DOHH2 (cell line): ENCODE results near the gene LRRTM2.

ENCODE experiments used
- H3F3A ChIP-seq: fragments of 200-600 bp; sonication (generic), shearing (Covaris generic); 2 replicates; pipeline ENCODE4 v1.6.0; 2016; ENCODE audit warnings: antibody characterized with exemption, mild to moderate bottlenecking; ENCODE audit not compliant: control insufficient read depth, insufficient read depth
- H3K27ac ChIP-seq: fragments of 200-600 bp; sonication (generic); 2 replicates; pipeline ENCODE4 v1.5.1; 2014; ENCODE audit warnings: low read depth, mild to moderate bottlenecking, low read length, moderate library complexity
- H3K27me3 ChIP-seq: fragments of 200-600 bp; sonication (generic); 2 replicates; pipeline ENCODE4 v1.6.1; 2014; ENCODE audit warnings: mild to moderate bottlenecking, low read length, mixed read lengths; ENCODE audit not compliant: control insufficient read depth
- H3K36me3 ChIP-seq: fragments of 200-600 bp; sonication (generic); 2 replicates; pipeline ENCODE4 v1.6.1; 2014; ENCODE audit warnings: mild to moderate bottlenecking, low read length, moderate library complexity, mixed read lengths; ENCODE audit not compliant: control insufficient read depth
- H3K4me1 ChIP-seq: fragments of 200-600 bp; sonication (generic); 2 replicates; pipeline ENCODE4 v1.6.1; 2014; ENCODE audit warnings: mild to moderate bottlenecking, low read length, mixed read lengths; ENCODE audit not compliant: control insufficient read depth
- H3K4me2 ChIP-seq: fragments of 200-600 bp; sonication (generic); 2 replicates; pipeline ENCODE4 v1.6.0; 2014; ENCODE audit warnings: mild to moderate bottlenecking, low read length, moderate library complexity
- H3K4me3 ChIP-seq: fragments of 200-600 bp; sonication (generic); 2 replicates; pipeline ENCODE4 v1.5.1; 2014; ENCODE audit warnings: mild to moderate bottlenecking, low read length, mixed read lengths
- H3K79me2 ChIP-seq: fragments of 200-600 bp; sonication (generic); 2 replicates; pipeline ENCODE4 v1.6.1; 2014; ENCODE audit warnings: mild to moderate bottlenecking, low read length, mixed read lengths; ENCODE audit not compliant: control insufficient read depth
- H3K9me2 ChIP-seq: fragments of 200-600 bp; sonication (generic); replicated peaks from 2 replicates; pipeline ENCODE4 v1.6.1; 2014; ENCODE audit warnings: mild to moderate bottlenecking, low read length, mixed read lengths; ENCODE audit not compliant: control insufficient read depth
- H3K9me3 ChIP-seq: fragments of 200-600 bp; sonication (generic); 2 replicates; pipeline ENCODE4 v1.6.1; 2014; ENCODE audit warnings: antibody characterized with exemption, low read length, mixed read lengths; ENCODE audit not compliant: control insufficient read depth, insufficient read depth
- H4K20me1 ChIP-seq: fragments of 200-600 bp; sonication (generic); 2 replicates; pipeline ENCODE4 v1.6.0; 2014; ENCODE audit warnings: low read depth, mild to moderate bottlenecking, antibody characterized with exemption, low read length, moderate library complexity; ENCODE audit not compliant: control insufficient read depth, insufficient read depth
- CTCF ChIP-seq: fragments of 200-600 bp; sonication (generic); IDR thresholded peaks from one replicate; pipeline ENCODE4 v1.5.1; 2014; ENCODE audit warnings: antibody characterized with exemption, mild to moderate bottlenecking, low read depth, low read length; ENCODE audit not compliant: poor library complexity, severe bottlenecking
- EZH2phosphoT487 ChIP-seq: fragments of 200-600 bp; sonication (generic); IDR thresholded peaks from 2 replicates; pipeline ENCODE4 v1.6.1; 2017; ENCODE audit warnings: borderline replicate concordance, mild to moderate bottlenecking, antibody characterized with exemption, low read length, moderate library complexity, mixed read lengths

LRRTM2 gene

DNA sequence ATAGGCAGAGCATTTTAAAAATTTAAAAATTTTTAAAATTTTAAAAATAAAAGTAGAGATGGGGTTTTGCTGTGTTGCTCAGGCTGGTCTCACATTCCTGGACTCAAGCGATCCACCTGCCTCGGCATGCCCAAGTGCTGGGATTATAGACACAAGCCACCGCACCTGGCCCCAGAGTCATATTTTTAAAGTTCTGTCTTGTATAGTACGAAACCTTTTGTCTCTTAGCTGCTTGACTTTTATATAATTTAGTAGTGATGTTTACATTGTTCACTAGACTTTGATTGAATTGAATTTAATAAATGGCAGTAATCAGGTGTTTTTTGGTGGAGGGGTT is 31.0 kb downstream of the LRRTM2 start:
- H3K4me3 ChIP-seq = no peak overlapping the region
- H3K27me3 ChIP-seq = no peaks in the 10 kb centered on the region
- H3K36me3 ChIP-seq = no peaks in the 10 kb centered on the region
- no peaks in the 10 kb centered on the region for H3K79me2 ChIP-seq
- H3F3A ChIP-seq = no peaks in the 10 kb centered on the region
- no peaks in the 10 kb centered on the region for H3K9me2 ChIP-seq
- no peaks in the 10 kb centered on the region for H4K20me1 ChIP-seq
- H3K4me2 ChIP-seq = no peak overlapping the region
- peaks cover 11% of the 10 kb centered on the region for H3K4me1 ChIP-seq
- TF ChIP-seq EZH2phosphoT487 (no peak), CTCF (no peak)
- H3K27ac ChIP-seq = no peak overlapping the region
- no peaks in the 10 kb centered on the region for H3K9me3 ChIP-seq

DNA sequence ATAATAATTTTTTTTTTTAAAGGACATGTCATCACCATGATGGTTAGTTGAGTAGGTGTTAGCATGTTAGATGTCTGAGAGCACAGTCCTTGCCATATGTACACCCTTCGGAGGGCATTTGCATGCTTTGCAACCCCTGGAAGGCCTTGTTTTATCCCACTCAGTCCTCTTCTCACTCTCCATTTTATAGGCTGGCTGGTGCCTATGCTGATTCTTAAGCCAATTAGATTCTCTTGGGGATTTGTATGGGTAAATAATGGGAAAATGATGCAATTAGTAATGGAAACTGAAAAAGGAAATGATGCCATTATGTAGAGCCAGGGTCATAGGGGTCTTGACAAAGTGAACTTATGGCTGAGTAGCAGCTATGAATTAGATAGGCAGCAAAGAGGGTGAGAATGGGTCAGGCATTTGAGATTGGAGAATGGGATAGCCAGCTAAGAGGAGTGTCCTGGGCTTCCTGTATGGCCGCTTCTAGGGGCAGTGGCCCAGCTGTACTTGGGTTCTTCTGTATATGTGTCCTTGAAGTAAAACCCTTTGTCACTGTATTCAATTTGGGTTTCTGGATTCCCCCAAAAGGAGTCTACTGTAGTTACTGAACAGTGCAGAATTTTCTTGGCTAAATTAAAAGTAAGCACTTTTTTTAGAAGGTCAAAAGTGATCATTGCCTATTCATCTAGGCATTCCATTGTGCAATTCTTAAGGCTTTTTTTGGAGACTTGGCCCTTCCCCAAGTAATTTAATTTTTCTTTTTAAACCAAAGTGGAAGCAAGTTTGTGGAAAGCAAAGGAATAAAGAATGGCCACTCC is 31.6 kb downstream of the LRRTM2 start:
- Histone ChIP-seq H3K4me1 (peaks cover 6% of the 10 kb centered on the region), H3K79me2 (no peaks in the 10 kb centered on the region), H3K4me2 (no peak overlapping the region), H3K27ac (no peak overlapping the region), H3K4me3 (no peak overlapping the region), H3F3A (no peaks in the 10 kb centered on the region), H3K27me3 (no peaks in the 10 kb centered on the region), H3K9me2 (no peaks in the 10 kb centered on the region), H4K20me1 (no peaks in the 10 kb centered on the region), H3K36me3 (no peaks in the 10 kb centered on the region), H3K9me3 (no peaks in the 10 kb centered on the region)
- TF ChIP-seq EZH2phosphoT487 (no peak), CTCF (no peak)

DNA sequence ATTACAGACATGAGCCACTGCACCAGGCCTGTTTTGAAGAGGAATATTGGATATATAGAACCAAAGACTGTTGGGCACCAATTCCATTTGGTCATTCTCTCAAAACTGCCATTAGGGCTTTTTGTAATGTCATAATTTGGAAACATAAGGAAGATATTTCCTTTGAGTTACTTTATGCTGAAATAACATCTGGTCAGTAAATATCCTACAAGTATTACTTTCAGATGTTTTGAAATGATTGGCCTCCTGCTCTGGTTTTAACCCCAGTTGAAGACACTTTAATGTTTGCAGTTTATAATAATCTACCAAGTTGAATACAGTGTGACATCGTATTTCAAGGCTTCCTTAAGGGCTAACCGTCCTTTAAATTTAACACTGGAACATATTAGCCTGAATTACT is 33.6 kb downstream of the LRRTM2 start:
- H3K4me1 ChIP-seq = 0 out of 2 replicates have a peak, but pooled peaks cover under 1% of the 10 kb centered on the region
- H3K27me3 ChIP-seq = no peaks in the 10 kb centered on the region
- H4K20me1 ChIP-seq = no peaks in the 10 kb centered on the region
- H3K79me2 ChIP-seq = no peaks in the 10 kb centered on the region
- no peak overlapping the region for H3K4me3 ChIP-seq
- no peaks in the 10 kb centered on the region for H3K36me3 ChIP-seq
- H3F3A ChIP-seq = no peaks in the 10 kb centered on the region
- H3K4me2 ChIP-seq = no peak overlapping the region
- no peak for TF ChIP-seq EZH2phosphoT487
- no peak for TF ChIP-seq CTCF
- no peak overlapping the region for H3K27ac ChIP-seq
- no peaks in the 10 kb centered on the region for H3K9me3 ChIP-seq
- H3K9me2 ChIP-seq = no peaks in the 10 kb centered on the region

- Histone ChIP-seq H3K27me3 (no peaks in the 10 kb centered on the region), H3K36me3 (no peaks in the 10 kb centered on the region), H3K9me2 (no peaks in the 10 kb centered on the region), H3F3A (no peaks in the 10 kb centered on the region), H3K4me1 (no peaks in the 10 kb centered on the region), H3K79me2 (no peaks in the 10 kb centered on the region), H3K4me2 (no peak overlapping the region), H3K4me3 (no peak overlapping the region), H3K27ac (no peak overlapping the region), H3K9me3 (no peaks in the 10 kb centered on the region), H4K20me1 (no peaks in the 10 kb centered on the region)
- TF ChIP-seq EZH2phosphoT487 = no peak
- TF ChIP-seq CTCF = no peak
Measured at GRCh38 chr5:138840103-138840502, 35.0 kb downstream of the LRRTM2 start.
